SJCRH30 (cell line): Measurements from ENCODE around the gene LIN28A. TPM values are rescaled to one million over a fixed set of nuclear protein-coding genes. Genes with fewer than 3 reads are reported as not detected.

Experiments
- DNase-seq, 2 experiments: peaks; one replicate each; pipeline ENCODE4 v3.0.0-alpha.2; 2015 to 2020
- H3K27ac ChIP-seq: fragments of 250-450 bp; sonication (Bioruptor Pico); 2 replicates; pipeline ENCODE4 v1.5.1; 2020; ENCODE audit warnings: mild to moderate bottlenecking, moderate library complexity
- H3K27me3 ChIP-seq: fragments of 250-450 bp; sonication (Bioruptor Pico); 2 replicates; pipeline ENCODE4 v1.5.1; 2020; ENCODE audit warnings: mild to moderate bottlenecking, moderate library complexity
- H3K36me3 ChIP-seq: fragments of 250-450 bp; sonication (Bioruptor Pico); 2 replicates; pipeline ENCODE4 v1.5.1; 2020; ENCODE audit warnings: mild to moderate bottlenecking, moderate library complexity
- H3K4me1 ChIP-seq: fragments of 250-450 bp; sonication (Bioruptor Pico); 2 replicates; pipeline ENCODE4 v1.5.1; 2020; ENCODE audit warnings: mild to moderate bottlenecking, moderate library complexity
- H3K4me3 ChIP-seq: fragments of 250-450 bp; sonication (Bioruptor Pico); 2 replicates; pipeline ENCODE4 v1.5.1; 2020; ENCODE audit warnings: mild to moderate bottlenecking, moderate library complexity
- H3K9me3 ChIP-seq: fragments of 250-450 bp; sonication (Bioruptor Pico); replicated peaks from 2 replicates; pipeline ENCODE4 v1.5.1; 2020; ENCODE audit warnings: mild to moderate bottlenecking, moderate library complexity
- total RNA-seq: library from RNA; depleted of rRNA; stranded (reverse); fragments of >200 nt; shearing (Covaris generic); gene quantifications from 2 replicates; pipeline ENCODE4 v1.2.3, GENCODE V29; 2014

LIN28A gene
- total RNA-seq, 1 experiment from 2014 or later, result not detected

- H3K4me3 ChIP-seq, result no peak overlapping the region
- H3K27ac ChIP-seq, result no peak overlapping the region
- H3K36me3 ChIP-seq, result peaks cover 23% of the 10 kb centered on the region
- no peaks in the 10 kb centered on the region for H3K9me3 ChIP-seq
- DNase-seq, result no peak
- no peaks in the 10 kb centered on the region for H3K27me3 ChIP-seq
- peaks cover 7% of the 10 kb centered on the region; the same call in 1 of the 2 replicates for H3K4me1 ChIP-seq
Measured at GRCh38 chr1:26434161-26434752, 23.6 kb downstream of the LIN28A start.

GRCh38 chr1:26438041-26438440 lies 27.4 kb downstream of the LIN28A start:
- Histone ChIP-seq H3K4me1 (peaks cover 3% of the 10 kb centered on the region; the same call in 1 of the 2 replicates), H3K36me3 (peaks cover 47% of the 10 kb centered on the region), H3K27me3 (no peaks in the 10 kb centered on the region), H3K27ac (no peak overlapping the region), H3K4me3 (no peak overlapping the region), H3K9me3 (no peaks in the 10 kb centered on the region)
- no peak for DNase-seq

GRCh38 chr1:26440259-26440658 lies 29.6 kb downstream of the LIN28A start:
- no peaks in the 10 kb centered on the region for H3K27me3 ChIP-seq
- H3K36me3 ChIP-seq, result peaks cover 63% of the 10 kb centered on the region
- no peaks in the 10 kb centered on the region for H3K9me3 ChIP-seq
- DNase-seq, result no peak
- H3K27ac ChIP-seq, result no peak overlapping the region
- no peaks in the 10 kb centered on the region for H3K4me1 ChIP-seq
- H3K4me3 ChIP-seq, result no peak overlapping the region

GRCh38 chr1:26449868-26450267 lies 39.3 kb downstream of the LIN28A start:
- no peak overlapping the region for H3K4me3 ChIP-seq
- DNase-seq, result no peak
- H3K27me3 ChIP-seq, result no peaks in the 10 kb centered on the region
- H3K27ac ChIP-seq, result no peak overlapping the region
- no peaks in the 10 kb centered on the region for H3K9me3 ChIP-seq
- H3K4me1 ChIP-seq, result no peaks in the 10 kb centered on the region
- H3K36me3 ChIP-seq, result peaks cover 37% of the 10 kb centered on the region

- Histone ChIP-seq H3K27ac (no peak overlapping the region), H3K4me3 (no peak overlapping the region), H3K27me3 (no peaks in the 10 kb centered on the region), H3K36me3 (peaks cover 38% of the 10 kb centered on the region), H3K9me3 (no peaks in the 10 kb centered on the region), H3K4me1 (no peaks in the 10 kb centered on the region)
- no peak for DNase-seq
Measured at GRCh38 chr1:26450908-26451307, 40.3 kb downstream of the LIN28A start.

- H3K36me3 ChIP-seq, result peaks cover 36% of the 10 kb centered on the region
- DNase-seq, result no peak
Measured at GRCh38 chr1:26452459-26453183, 42.0 kb downstream of the LIN28A start.

GRCh38 chr1:26459148-26459547 lies 48.5 kb downstream of the LIN28A start:
- Histone ChIP-seq H3K4me3 (no peak overlapping the region), H3K36me3 (peaks cover 37% of the 10 kb centered on the region), H3K27ac (no peak overlapping the region), H3K27me3 (no peaks in the 10 kb centered on the region), H3K4me1 (no peaks in the 10 kb centered on the region), H3K9me3 (no peaks in the 10 kb centered on the region)
- no peak for DNase-seq

More at GRCh38 chr1:26452459-26453183, 42.0 kb downstream of the LIN28A start:
- Histone ChIP-seq H3K4me3 (no peak overlapping the region), H3K27me3 (no peaks in the 10 kb centered on the region), H3K4me1 (no peaks in the 10 kb centered on the region), H3K27ac (no peak overlapping the region), H3K9me3 (no peaks in the 10 kb centered on the region)

- Histone ChIP-seq H3K27me3 (no peaks in the 10 kb centered on the region), H3K4me1 (no peaks in the 10 kb centered on the region), H3K4me3 (no peak overlapping the region), H3K9me3 (no peaks in the 10 kb centered on the region), H3K36me3 (peaks cover 40% of the 10 kb centered on the region), H3K27ac (no peak overlapping the region)
- no peak for DNase-seq
Measured at GRCh38 chr1:26459573-26460031, 49.0 kb downstream of the LIN28A start.

GRCh38 chr1:26468911-26469310 lies 58.3 kb downstream of the LIN28A start:
- Histone ChIP-seq H3K4me1 (peaks cover 11% of the 10 kb centered on the region), H3K27ac (no peak overlapping the region), H3K36me3 (peaks cover 42% of the 10 kb centered on the region), H3K9me3 (no peaks in the 10 kb centered on the region), H3K4me3 (no peak overlapping the region), H3K27me3 (no peaks in the 10 kb centered on the region)
- no peak for DNase-seq

GRCh38 chr1:26469558-26469957 lies 58.9 kb downstream of the LIN28A start:
- Histone ChIP-seq H3K27me3 (no peaks in the 10 kb centered on the region), H3K4me3 (no peak overlapping the region), H3K27ac (no peak overlapping the region), H3K4me1 (peaks cover 18% of the 10 kb centered on the region), H3K36me3 (peaks cover 44% of the 10 kb centered on the region), H3K9me3 (no peaks in the 10 kb centered on the region)
- no peak for DNase-seq

GRCh38 chr1:26470878-26471497 lies 60.4 kb downstream of the LIN28A start:
- peak overlapping the region; percentile 100 for H3K4me3 ChIP-seq
- H3K27ac ChIP-seq, result peak overlapping the region; percentile 100; the same call in 1 of the 2 replicates
- H3K9me3 ChIP-seq, result no peaks in the 10 kb centered on the region
- peaks cover 21% of the 10 kb centered on the region for H3K4me1 ChIP-seq
- H3K27me3 ChIP-seq, result no peaks in the 10 kb centered on the region
- H3K36me3 ChIP-seq, result peaks cover 41% of the 10 kb centered on the region
- no peak for DNase-seq

GRCh38 chr1:26471498-26472319 lies 61.1 kb downstream of the LIN28A start:
- H3K36me3 ChIP-seq, result peaks cover 42% of the 10 kb centered on the region
- H3K27ac ChIP-seq, result peak overlapping the region; percentile 100
- H3K4me1 ChIP-seq, result peaks cover 21% of the 10 kb centered on the region
- DNase-seq, result peak; percentile 79 to 87
- no peaks in the 10 kb centered on the region for H3K27me3 ChIP-seq
- peak overlapping the region; percentile 100 for H3K4me3 ChIP-seq
- H3K9me3 ChIP-seq, result no peaks in the 10 kb centered on the region

GRCh38 chr1:26472320-26472900 lies 61.8 kb downstream of the LIN28A start, which contains the start of gene HMGN2:
TSS of gene HMGN2 (plus strand) at chr1:26472440. CDS start at chr1:26472613, 173 bp downstream.
- H3K4me3 ChIP-seq, result peak within 1 kb of the TSS; percentile 100
- H3K4me1 ChIP-seq, result peaks cover 21% of the 10 kb centered on the region
- no peaks in the 10 kb centered on the region for H3K27me3 ChIP-seq
- H3K36me3 ChIP-seq, result peaks cover 46% of the 10 kb centered on the region
- peak within 1 kb of the TSS; percentile 100 for H3K27ac ChIP-seq
- H3K9me3 ChIP-seq, result no peaks in the 10 kb centered on the region
- DNase-seq, result peak; percentile 96 to 97
